Thyroid gland (tissue), 4 donors: ENCODE measurements around the gene PDE6A. TPM values are rescaled to one million over a fixed set of nuclear protein-coding genes. Genes with fewer than 3 reads are reported as not detected.

Source experiments
- DNase-seq, 2 donors: peaks; one replicate each; pipeline ENCODE4 v3.0.0-alpha.2; 2019
- H3K27ac ChIP-seq, 3 donors: fragments of 200-600 bp; sonication (generic); 1 replicate in 2 of 3; 2 replicates in 1 of 3; pipeline ENCODE4 v1.5.1; 2016 to 2019; ENCODE audit warnings: mild to moderate bottlenecking in 1 of 3, moderate library complexity in 1 of 3
- H3K27me3 ChIP-seq: fragments of 200-600 bp; sonication (generic); one replicate; pipeline ENCODE4 v1.5.1; 2019
- H3K36me3 ChIP-seq, 2 donors: fragments of 200-600 bp; sonication (generic); one replicate each; pipeline ENCODE4 v1.5.1; 2016 to 2019
- H3K4me1 ChIP-seq, 2 donors: fragments of 200-600 bp; sonication (generic); one replicate each; pipeline ENCODE4 v1.5.1; 2017 to 2019
- H3K4me3 ChIP-seq, 3 donors: fragments of 200-600 bp; sonication (generic); replicated peaks in 1 of 3; 1 replicate in 2 of 3; 2 replicates in 1 of 3; pipeline ENCODE4 v1.5.1; 2016; ENCODE audit warnings: mild to moderate bottlenecking in 1 of 3
- H3K9me3 ChIP-seq: fragments of 200-600 bp; sonication (generic); one replicate; pipeline ENCODE4 v1.5.1; 2017
- POLR2A ChIP-seq, 2 donors: fragments of 450-650 bp; IDR thresholded peaks; one replicate each; pipeline ENCODE4 v1.6.1; 2017; ENCODE audit warnings: antibody characterized with exemption in 2 of 2, mild to moderate bottlenecking in 2 of 2, moderate library complexity in 1 of 2
- WGBS, 2 donors: methylation state at CpG; one replicate each; pipeline ENCODE4 v1.1.5; 2017; 5-methylcytosine and 5-hydroxymethylcytosine counted together
- intact Hi-C: fragments of 100-400 bp; cut with DNase I; formaldehyde crosslinking; loops from one replicate; pipeline ENCODE4 v1.15.1; 2023
- total RNA-seq, 4 donors: library from RNA; depleted of rRNA; stranded (reverse); fragments of >200 nt; gene quantifications; one replicate each; pipeline ENCODE4 v1.2.3, GENCODE V29; 2016
- TF ChIP-seq, protein P1 (sequence below), 6 experiments: fragments of 200-600 bp in 3 of 6; fragments of 450-650 bp in 3 of 6; sonication (generic) in 3 of 6; IDR thresholded peaks; one replicate each; pipeline ENCODE4 v1.5.1; 2016 to 2019; ENCODE audit warnings: antibody characterized with exemption in 6 of 6, mild to moderate bottlenecking in 2 of 6, inconsistent platforms in 1 of 6, moderate library complexity in 1 of 6

The PDE6A gene
- total RNA-seq, 4 donors from 2014 or later: not detected

DNA sequence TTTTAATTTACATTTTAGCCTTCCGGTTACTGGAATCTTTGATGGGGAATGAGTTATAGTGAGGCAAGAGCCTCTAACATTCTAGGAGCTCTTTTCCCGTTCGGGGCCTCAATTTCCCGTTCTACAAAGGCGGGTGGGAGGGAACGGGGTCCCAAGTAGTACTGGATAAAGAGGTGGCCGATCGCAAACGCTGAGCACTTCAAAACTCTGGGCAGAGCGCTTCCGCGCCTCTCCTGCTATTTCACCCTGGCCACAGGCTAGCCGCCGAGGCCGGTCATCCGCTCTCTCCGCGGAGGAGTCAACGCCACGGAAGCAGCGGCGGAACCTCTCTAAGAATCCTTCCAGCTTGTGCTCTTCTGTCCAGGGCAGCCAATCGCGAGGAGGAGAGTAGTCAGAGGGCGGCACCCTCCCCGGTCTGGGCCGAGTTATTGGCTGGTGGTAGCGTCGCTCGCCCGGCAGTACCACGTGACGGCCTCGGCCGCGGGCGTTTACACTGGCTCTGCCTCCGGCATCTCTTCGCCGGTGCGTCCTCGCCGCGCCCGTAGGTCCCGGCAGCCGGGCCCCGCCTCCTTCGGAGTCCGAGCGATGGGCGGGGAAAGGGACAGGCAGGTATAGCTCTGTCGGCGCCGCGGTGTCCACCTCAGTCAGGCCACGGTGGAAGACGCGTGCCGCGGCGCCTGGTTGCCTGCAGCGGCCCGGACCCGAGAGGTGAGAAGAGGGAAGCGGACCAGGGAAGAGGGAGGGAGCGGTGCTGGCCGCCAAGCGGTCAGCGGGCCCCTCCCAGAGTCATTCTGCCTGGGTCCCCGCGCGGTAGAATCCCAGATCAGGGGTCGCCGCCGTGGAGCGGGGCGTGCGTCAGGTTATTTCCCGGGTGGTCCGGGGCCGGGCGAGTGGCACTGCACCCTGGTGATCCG is 15.9 kb upstream of the PDE6A start, which contains the start of gene SLC26A2:
Gene SLC26A2 (plus strand): TSS at position 487 of the 914 bp plus-strand sequence. CDS start 16,895 bp downstream, outside the sequence.
- peak within 1 kb of the TSS; percentile 84 to 91 (median 91) for H3K27ac ChIP-seq
- intact Hi-C loops: no loop called here
- H3K27me3 ChIP-seq: no peaks in the 10 kb centered on the region
- peak within 1 kb of the TSS; percentile 17 to 73 (median 68) for H3K4me3 ChIP-seq
- H3K9me3 ChIP-seq: no peaks in the 10 kb centered on the region
- TF ChIP-seq, protein P1, sequence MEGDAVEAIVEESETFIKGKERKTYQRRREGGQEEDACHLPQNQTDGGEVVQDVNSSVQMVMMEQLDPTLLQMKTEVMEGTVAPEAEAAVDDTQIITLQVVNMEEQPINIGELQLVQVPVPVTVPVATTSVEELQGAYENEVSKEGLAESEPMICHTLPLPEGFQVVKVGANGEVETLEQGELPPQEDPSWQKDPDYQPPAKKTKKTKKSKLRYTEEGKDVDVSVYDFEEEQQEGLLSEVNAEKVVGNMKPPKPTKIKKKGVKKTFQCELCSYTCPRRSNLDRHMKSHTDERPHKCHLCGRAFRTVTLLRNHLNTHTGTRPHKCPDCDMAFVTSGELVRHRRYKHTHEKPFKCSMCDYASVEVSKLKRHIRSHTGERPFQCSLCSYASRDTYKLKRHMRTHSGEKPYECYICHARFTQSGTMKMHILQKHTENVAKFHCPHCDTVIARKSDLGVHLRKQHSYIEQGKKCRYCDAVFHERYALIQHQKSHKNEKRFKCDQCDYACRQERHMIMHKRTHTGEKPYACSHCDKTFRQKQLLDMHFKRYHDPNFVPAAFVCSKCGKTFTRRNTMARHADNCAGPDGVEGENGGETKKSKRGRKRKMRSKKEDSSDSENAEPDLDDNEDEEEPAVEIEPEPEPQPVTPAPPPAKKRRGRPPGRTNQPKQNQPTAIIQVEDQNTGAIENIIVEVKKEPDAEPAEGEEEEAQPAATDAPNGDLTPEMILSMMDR (IDR thresholded peaks at IDR 0.05): peak in 1 of 6 experiments; percentile 21
- peak; percentile 33 to 97 for TF ChIP-seq POLR2A (IDR thresholded peaks at IDR 0.05)
- H3K4me1 ChIP-seq: peaks cover 9 to 17% of the 10 kb centered on the region in 2 donors
- DNase-seq: peak; percentile 98
- 1% methylated on average over 22 to 44 of the region's 84 CpGs for WGBS, 2 donors
- no peaks in the 10 kb centered on the region for H3K36me3 ChIP-seq

DNA sequence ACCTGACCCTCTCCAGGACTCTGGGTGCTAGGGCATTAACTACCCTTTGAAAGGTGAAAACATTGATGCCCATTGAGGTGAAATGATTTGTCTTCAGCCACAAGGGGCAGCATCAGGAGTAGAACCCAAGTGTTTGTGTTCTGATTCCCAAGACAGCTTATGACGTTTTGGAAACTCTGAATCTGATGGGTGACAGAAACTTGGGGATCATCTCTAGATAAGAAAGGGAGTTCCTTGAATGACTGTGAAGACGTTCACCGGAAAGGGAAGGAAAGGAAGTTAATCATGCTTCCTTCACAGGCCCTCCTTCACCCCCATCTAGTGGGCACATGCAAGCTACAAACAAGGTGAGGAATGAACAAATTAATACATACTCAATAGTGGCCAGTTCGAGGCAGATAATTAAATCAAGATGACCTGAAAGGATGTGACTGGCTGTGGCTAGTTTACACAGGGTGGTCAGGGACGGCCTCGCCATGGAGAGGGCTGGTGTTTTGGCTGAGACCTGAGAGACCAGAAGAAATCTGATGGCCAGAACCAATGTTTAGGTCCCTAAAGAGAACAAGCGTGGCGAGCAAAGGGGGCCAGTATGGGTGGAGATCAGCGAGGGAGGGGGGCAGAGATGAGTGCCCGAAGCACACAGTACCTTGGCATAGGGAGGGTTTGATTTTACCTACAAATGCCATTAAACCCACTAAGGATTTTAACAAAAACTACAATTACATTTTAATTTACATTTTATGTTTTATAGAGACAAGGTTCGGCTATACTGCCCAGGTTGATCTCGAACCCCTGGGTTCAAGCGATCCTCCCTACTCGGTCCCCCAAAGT is 15.0 kb upstream of the PDE6A start:
- Histone ChIP-seq H3K4me3 (peak overlapping the region in 2 of 3 donors; percentile 68 to 73), H3K4me1 (peaks cover 9 to 17% of the 10 kb centered on the region in 2 donors), H3K9me3 (no peaks in the 10 kb centered on the region), H3K27me3 (no peaks in the 10 kb centered on the region), H3K27ac (peak overlapping the region; percentile 84 to 91 (median 91)), H3K36me3 (no peaks in the 10 kb centered on the region)
- intact Hi-C loops: no loop called here
- TF ChIP-seq, protein P1 (IDR thresholded peaks at IDR 0.05): peak in 5 of 6 experiments; percentile 16 to 42 (median 25)
- no peak for TF ChIP-seq POLR2A (IDR thresholded peaks at IDR 0.05)
- WGBS, 2 donors: 40 to 44% methylated on average over 14 of the region's 14 CpGs
- DNase-seq: no peak

DNA sequence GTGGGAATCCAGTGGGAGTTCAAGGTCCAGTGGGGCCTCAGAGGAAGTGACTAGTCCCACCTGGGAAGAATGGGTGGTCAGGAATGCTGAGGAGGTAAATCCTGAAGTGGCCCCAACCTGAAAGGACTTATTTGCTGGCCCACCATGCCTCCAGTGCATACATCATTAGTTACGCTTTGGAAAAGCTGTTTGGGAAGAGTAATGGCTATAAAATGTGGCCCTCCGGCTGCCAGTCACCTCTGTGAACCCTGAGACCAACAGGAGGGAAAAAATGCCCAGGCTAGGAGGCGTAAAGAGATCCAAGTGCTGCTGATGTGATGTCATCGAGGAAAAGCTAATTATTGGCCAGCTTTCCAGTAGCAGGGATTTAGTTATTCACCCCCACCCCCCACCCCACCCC is 13.3 kb upstream of the PDE6A start:
- no peak for DNase-seq
- intact Hi-C loops: no loop called here
- 87 to 88% methylated on average over 4 of the region's 4 CpGs for WGBS, 2 donors
- Histone ChIP-seq H3K27ac (no peak overlapping the region), H3K9me3 (no peaks in the 10 kb centered on the region), H3K4me1 (peaks cover 9 to 17% of the 10 kb centered on the region in 2 donors), H3K27me3 (no peaks in the 10 kb centered on the region), H3K4me3 (no peak overlapping the region), H3K36me3 (no peaks in the 10 kb centered on the region)
- no peak for TF ChIP-seq POLR2A (IDR thresholded peaks at IDR 0.05)
- TF ChIP-seq, protein P1 (IDR thresholded peaks at IDR 0.05): no peak

DNA sequence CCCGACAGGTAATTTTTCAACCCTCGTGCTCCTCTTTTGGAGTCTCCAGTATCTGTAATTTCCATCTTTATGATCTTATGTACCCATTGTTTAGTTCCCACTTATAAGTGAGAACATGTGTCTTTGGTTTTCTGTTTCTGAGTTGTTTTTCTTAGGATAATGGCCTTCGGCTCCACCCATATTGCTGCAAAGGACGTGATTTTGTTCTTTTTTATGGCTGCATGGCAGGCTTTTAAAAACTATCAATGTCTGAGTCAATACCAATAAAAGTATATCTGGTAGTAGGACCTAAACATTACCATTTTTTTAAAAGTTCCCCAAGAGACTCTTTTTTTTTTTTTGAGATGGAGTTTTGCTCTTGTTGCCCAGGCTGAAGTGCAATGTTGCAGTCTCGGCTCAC is 12.1 kb upstream of the PDE6A start:
- WGBS, 2 donors: 77 to 83% methylated on average over 5 of the region's 5 CpGs
- intact Hi-C loops: no loop called here
- Histone ChIP-seq H3K27ac (no peak overlapping the region), H3K4me1 (peaks cover 9 to 13% of the 10 kb centered on the region in 2 donors), H3K9me3 (no peaks in the 10 kb centered on the region), H3K27me3 (no peaks in the 10 kb centered on the region), H3K36me3 (no peaks in the 10 kb centered on the region), H3K4me3 (no peak overlapping the region)
- no peak for TF ChIP-seq POLR2A (IDR thresholded peaks at IDR 0.05)
- TF ChIP-seq, protein P1 (IDR thresholded peaks at IDR 0.05): no peak
- no peak for DNase-seq
